Right lobe of liver (tissue), 4 donors: ENCODE measurements around the gene IRF4.

ENCODE experiments used
- CTCF ChIP-seq, 4 donors: fragments of 200-600 bp in 3 of 4; fragments of 450-650 bp in 1 of 4; IDR thresholded peaks; one replicate each; pipeline versions ENCODE4 v1.5.1 to v1.8.0; 2016 to 2022; ENCODE audit warnings: antibody characterized with exemption in 4 of 4, mild to moderate bottlenecking in 2 of 4
- POLR2A ChIP-seq: fragments of 450-650 bp; IDR thresholded peaks from one replicate; pipeline ENCODE4 v1.6.1; 2017; ENCODE audit warnings: antibody characterized with exemption, mild to moderate bottlenecking
- donor health status: DM: no; HTN: no; CAD: no.
- donor health status: DM: no; HTN: no; CAD: no.
- donor health status: DM: no; HTN: yes; CAD: no.

GRCh38 chr6:373773-374724 is 17.5 kb upstream of the IRF4 start:
- TF ChIP-seq CTCF (IDR thresholded peaks at IDR 0.05) (no peak), POLR2A (no peak)
